ENCODE data around the gene AFF2.

The AFF2 gene

DNA sequence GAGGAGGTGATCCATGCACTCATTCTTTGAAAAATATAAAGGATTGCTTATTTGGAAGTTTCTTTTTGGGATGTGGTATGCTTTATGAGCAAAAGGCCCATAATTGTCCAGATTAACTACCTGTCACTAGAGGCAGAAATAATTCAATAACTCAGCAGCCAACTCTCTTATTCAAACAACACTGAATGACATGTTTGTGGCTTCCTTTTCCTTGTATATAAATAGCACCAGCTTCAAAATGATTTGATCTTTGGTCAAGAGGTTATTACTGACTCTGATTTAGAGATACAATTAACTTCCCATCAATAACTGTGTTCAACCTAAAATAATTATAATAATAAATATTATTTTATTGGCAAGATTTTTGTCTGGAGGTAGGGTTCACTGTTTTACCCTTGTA lies 232.3 kb downstream of the AFF2 start:
- no peak for DNase-seq (ENCODE audit: low read depth in 2 of 2)

- DNase-seq (ENCODE audit: low read depth in 2 of 2), result no peak
Measured at GRCh38 chrX:148741441-148741840, 241.0 kb downstream of the AFF2 start.

GRCh38 chrX:148755111-148755510 lies 254.7 kb downstream of the AFF2 start:
- DNase-seq (ENCODE audit: low read depth in 2 of 2), result no peak

GRCh38 chrX:148763896-148764295 lies 263.5 kb downstream of the AFF2 start:
- DNase-seq (ENCODE audit: low read depth in 2 of 2), result no peak

- no peak for DNase-seq (ENCODE audit: low read depth in 2 of 2)
Measured at GRCh38 chrX:148768296-148768695, 267.9 kb downstream of the AFF2 start.

DNA sequence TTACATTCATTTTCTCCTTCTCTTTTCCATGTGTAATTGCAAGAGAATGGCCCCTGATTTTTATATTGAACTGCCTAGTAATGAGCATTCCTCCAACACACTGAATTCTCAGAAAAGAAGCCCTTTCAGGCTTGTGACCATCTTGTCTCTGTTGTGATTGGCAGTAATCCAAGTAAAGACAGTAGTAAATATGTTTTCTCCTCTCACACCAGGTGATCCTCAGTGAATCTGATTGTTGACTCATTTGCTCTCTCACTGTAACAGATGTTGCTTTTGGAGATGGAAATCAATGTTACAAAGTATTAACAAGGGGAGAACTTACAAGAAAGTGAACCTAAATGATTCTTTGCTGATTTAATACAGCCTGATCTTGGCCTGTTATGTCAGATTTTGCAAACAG lies 271.0 kb downstream of the AFF2 start:
- DNase-seq (ENCODE audit: low read depth in 2 of 2), result no peak

DNA sequence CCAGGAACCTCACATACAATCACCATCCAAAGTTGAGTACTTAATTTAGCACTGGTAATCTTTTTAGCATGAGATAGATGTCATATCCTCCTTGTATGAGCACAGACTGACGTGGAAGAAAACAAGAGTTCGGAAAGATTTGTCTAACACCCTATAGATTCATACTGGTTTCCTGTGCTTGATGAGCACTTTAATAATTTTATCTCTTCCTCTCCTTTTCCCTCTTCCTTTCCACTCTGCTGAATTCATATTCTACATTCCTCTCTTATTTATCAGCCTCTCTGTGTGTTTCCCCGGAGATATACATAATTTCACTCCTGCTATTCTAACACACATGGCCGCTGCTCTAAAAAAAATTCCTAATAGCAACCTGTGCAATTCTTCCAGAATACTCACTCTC lies 273.9 kb downstream of the AFF2 start:
- DNase-seq (ENCODE audit: low read depth in 2 of 2), result no peak

DNA sequence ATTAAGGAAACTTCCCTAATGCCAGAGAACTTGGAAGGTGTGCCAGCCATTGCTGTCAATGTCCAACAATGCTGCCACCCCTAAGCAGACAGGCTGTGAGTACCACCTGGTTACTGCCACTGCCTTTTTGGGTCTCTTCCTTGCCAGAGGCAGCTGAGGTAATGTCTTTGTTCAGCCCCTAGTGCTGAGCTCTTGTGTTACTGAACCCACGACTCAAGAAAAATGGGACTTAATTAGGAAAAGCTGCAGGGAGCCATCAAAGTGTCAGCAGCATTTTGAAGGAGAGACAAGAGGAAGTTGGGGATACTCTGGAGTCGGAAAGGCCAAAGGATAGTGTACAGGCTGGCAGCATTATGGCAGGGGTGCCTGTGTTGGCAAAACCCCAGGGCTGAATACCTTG lies 283.7 kb downstream of the AFF2 start:
- DNase-seq (ENCODE audit: low read depth in 2 of 2), result no peak

- DNase-seq (ENCODE audit: low read depth in 2 of 2), result no peak
Measured at GRCh38 chrX:148784856-148785255, 284.4 kb downstream of the AFF2 start.

DNA sequence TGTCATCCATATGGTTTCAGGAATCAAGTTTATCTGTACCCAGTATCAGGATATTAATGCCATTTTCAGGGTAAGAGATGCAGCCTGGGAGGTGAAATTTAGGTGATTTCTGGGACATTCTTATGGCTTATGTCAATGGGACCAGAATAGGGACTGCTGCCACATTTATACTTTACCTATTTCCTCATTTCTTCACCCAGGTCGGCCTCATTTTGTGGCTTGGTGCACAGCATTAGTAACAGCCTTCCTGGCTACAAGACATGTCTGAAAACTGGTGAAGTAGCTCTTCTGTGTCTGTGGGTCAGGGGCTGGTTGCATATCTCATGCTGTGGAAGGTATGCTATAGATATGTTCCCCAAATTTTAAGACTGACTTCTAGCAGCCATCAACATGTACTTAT lies 284.8 kb downstream of the AFF2 start:
- no peak for DNase-seq (ENCODE audit: low read depth in 2 of 2)

DNA sequence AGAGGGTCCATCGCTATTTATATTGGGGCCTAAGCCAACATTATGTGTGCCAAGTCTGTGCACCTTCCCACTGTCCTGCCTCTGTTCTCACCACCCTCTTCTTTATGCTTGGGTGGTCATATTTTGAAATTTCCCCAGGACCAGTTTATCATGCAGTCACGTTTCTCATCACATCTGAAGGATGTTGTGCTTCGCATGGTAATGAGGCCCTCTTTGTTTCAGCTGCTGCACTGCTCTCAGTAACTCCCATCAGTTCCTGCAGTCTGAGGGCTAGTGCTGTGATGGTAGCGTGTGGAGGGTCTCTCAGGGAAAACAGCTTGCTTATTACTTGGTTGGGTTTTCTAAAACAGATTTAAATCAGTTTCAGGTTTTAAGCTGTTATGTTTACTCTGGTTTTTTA lies 288.0 kb downstream of the AFF2 start:
- no peak for DNase-seq (ENCODE audit: low read depth in 2 of 2)

DNA sequence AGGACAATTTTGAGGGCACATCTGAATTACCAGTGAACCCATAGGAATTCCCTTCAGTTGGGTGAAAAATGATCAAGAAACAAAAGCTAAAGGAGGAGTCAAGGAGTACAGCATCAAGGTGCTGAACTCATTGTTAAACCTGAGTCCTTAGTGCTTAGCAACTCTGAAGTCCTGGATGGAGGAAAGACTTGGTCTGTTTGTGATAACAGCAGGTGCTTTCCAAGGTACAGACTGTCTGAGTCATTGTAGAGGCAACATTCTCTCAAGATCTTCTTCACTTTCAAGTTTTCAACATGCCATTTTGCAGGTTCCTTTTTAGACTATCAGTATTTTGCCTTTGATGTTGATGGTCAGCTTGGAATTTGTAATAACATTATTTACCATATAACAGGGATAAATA lies 293.9 kb downstream of the AFF2 start:
- no peak for DNase-seq (ENCODE audit: low read depth in 2 of 2)

DNA sequence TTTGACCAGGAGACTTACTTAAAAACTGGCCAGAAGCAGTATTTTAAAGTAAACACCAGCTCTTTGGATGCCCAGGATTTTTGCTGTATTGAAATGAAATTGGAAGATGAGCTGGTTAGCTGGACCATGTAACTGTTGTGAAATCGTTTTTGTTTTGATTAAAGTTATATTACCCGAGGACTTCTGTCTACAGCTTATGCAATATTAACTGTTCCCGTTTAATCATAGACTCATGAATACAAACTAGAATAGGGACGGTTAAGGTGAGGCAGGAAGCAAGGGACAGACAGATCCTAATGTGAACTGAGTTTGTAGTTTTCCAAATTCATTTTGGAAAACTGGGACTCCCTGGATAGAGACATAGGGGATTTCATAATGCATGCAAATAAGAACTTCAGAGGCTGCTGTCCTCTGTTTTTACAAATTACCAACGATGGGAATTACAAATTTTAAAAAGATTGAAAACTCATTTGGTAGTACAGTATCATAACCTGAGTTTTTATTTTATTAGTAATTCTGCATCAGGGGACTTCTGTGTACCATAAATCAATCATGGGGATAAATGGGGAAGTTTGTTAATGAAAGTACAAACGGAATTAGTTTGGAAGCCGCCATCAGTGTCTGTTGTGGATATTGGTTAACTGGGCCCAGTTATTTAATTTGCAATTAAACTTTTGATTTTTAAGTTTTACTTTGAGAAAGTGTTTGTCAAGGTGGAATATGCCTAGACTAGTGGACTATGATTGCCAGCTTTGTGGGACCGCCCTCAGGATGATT lies 304.4 kb downstream of the AFF2 start:
- no peak for DNase-seq (ENCODE audit: low read depth in 2 of 2)

GRCh38 chrX:148806145-148806870 lies 305.9 kb downstream of the AFF2 start:
- no peak for DNase-seq (ENCODE audit: low read depth in 2 of 2)

- DNase-seq (ENCODE audit: low read depth in 2 of 2), result no peak
Measured at GRCh38 chrX:148808833-148809232, 308.4 kb downstream of the AFF2 start.

DNA sequence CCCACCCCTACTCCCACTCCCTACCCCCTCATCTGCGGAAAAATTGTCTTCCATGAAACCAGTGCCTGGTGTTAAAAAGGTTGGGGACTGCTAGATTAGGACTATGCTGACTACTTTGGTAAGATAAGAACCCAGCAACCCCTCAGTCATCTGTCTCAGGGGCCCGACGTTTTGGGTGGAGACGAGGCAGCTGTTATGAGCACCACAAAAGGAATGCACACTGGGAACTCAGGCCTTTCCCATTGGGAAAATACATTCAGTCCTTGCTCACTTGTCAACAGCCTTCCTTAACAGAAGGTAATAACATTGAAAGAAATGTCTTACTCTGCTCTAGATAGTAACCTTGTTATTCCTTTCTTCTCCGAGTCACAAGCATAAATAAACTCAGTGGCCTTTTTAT lies 310.8 kb downstream of the AFF2 start:
- DNase-seq (ENCODE audit: low read depth in 2 of 2), result no peak

DNA sequence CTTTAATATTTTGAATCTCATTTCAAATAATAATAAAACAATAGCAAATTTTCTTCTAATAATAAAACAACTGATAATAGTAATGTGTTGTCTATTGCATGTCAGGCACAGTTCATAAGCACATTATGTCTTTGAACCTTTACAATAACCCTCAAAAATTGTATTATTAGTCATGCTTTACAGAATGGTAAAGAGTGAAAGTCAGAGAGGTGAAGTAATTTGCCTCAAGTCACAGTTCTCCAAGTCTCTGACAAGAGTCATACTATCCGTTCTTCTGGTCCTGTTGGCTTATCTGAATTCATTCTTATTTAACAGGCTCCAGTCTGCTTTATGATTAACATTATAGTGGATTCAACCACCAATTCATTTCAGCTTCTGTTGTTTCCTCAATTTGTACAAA lies 313.0 kb downstream of the AFF2 start:
- DNase-seq (ENCODE audit: low read depth in 2 of 2), result no peak

DNA sequence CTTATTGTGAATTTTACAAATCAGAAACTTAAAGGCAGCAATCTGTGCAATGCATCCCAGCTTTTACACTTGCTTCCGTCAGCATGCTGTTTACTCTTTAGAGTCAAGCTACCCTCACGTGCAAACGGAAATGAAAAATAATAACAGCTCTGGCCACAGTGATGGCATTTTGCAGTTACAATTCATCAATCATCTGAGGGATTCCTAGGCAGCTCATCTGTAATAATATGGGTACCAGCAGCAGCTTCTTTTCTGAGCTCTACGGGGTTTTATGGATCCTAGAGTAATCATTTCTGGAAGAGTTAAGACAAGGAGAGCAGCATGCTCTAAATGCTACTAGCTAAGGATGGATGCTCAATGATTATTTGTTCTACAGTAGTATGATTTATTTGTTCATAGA lies 313.6 kb downstream of the AFF2 start:
- no peak for DNase-seq (ENCODE audit: low read depth in 2 of 2)

DNA sequence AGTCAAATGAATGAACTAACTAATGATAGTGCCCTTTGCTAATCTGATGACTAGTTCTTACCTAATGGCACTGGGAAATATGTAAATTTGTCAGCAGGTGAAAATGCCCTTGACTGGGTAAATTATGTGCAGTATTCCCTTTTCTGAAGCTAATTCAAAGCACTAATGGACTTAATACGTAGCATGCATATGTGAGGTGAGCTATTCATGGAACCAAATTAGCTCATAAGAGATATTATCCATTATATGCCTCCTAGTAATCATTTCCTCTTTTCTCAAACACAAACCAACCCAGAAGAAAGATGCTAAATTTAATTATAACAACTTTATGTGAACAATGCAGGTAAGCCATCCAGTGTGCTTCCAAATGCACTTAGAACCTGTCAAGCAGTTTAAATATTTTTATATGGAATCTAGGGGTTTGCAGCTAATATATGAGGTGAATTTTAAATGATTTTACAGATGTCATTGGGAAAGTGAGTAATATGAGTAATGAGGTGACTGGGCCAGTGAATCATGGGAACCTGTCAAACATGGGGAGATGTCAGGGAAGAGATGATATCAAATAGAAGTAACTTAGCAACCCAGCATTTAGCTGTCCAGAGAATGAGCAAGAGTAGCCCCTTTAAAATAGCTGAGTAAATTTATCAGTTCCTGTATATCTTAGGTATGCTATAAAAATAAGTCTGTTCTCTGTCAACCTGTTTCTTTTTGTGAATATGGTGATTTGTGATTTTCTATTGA lies 315.0 kb downstream of the AFF2 start:
- no peak for DNase-seq (ENCODE audit: low read depth in 2 of 2)

DNA sequence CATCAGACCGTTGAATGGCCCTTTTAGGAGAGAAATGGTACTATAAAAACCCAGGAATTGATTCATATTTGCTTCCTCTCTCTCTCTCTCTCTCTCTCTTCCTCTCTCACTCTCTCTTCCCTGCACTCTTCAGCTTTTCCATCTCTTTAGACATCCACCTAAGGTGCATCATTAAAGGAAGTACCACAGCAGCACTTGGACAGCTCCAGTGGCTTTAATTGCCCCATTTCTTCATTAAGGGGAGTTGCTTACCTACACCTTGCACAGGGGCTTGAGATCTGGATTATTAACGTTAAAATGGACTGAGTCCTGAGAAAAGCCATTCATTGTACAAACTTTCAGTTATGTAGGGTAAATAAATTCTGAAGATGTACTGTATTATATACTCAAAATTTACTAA lies 323.6 kb downstream of the AFF2 start:
- DNase-seq (ENCODE audit: low read depth in 2 of 2), result no peak

- DNase-seq (ENCODE audit: low read depth in 2 of 2), result no peak
Measured at GRCh38 chrX:148825696-148826095, 325.3 kb downstream of the AFF2 start.

- no peak for DNase-seq (ENCODE audit: low read depth in 2 of 2)
Measured at GRCh38 chrX:148836741-148837140, 336.3 kb downstream of the AFF2 start.

- no peak for DNase-seq (ENCODE audit: low read depth in 2 of 2)
Measured at GRCh38 chrX:148850631-148851030, 350.2 kb downstream of the AFF2 start.
